ENCODE measurements around the gene WDR75. TPM values are rescaled to one million over a fixed set of nuclear protein-coding genes. Genes with fewer than 3 reads are reported as not detected.

Gene WDR75
- polyA plus RNA-seq, 3 donors: 3.9 to 20.7 (median 5.8) TPM

DNA sequence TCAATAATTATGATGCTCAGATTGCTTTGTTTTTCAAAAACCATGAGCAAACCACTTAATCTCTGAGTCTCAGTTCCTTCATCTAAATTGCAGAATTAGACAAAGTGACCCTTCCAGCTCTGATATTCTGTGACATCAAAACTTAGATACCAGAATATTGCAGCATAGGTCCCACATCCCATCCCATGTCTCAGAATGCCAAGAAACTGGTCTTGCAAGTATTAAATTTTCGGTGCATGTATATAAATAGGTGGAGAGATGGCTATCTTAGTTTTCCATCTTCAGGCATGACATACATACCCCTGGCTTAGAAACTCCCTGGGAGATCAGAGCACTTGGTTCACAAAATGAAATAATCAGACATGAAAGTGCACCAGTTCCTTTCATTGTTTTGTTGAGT, 39.8 kb downstream of the WDR75 start:
- H3K9me3 Mint-ChIP-seq: peaks cover 0 to 2% (median 0%) of the 10 kb centered on the region in 7 donors
- no peak overlapping the region for H2AFZ ChIP-seq (ENCODE audit: insufficient read depth, low read depth, low read length, poor library complexity, severe bottlenecking)
- H3K9ac ChIP-seq (ENCODE audit: insufficient read depth, low read length, poor library complexity, severe bottlenecking): no peak overlapping the region
- peaks cover 4% of the 10 kb centered on the region for H3K4me1 Mint-ChIP-seq
- H3K36me3 ChIP-seq (replicated peaks in 1 of 2; ENCODE audit: control insufficient read depth in 1 of 2, insufficient read depth in 2 of 2, low read length in 2 of 2): peaks cover 0 to 13% of the 10 kb centered on the region in 2 donors
- H3K9me3 ChIP-seq (replicated peaks in 1 of 2; ENCODE audit: control insufficient read depth in 1 of 2, insufficient read depth in 1 of 2, low read length in 2 of 2): no peaks in the 10 kb centered on the region
- WGBS (ENCODE audit: insufficient coverage): no CpG with 5 or more reads among the region's 1 CpG
- H3K27me3 Mint-ChIP-seq (ENCODE audit: low read depth in 3 of 3): peaks cover 0 to 2% (median 2%) of the 10 kb centered on the region in 3 donors
- H3K27ac Mint-ChIP-seq: no peak overlapping the region
- no peak overlapping the region for H3K4me2 ChIP-seq (replicated peaks; ENCODE audit: extremely low read depth, low read length, poor library complexity, severe bottlenecking)
- H3K27me3 ChIP-seq (ENCODE audit: control insufficient read depth in 2 of 2, insufficient read depth in 2 of 2, low read length in 2 of 2): no peaks in the 10 kb centered on the region
- no peak overlapping the region for H3K4me3 Mint-ChIP-seq
- no peak for DNase-seq
- no peak overlapping the region for H3K4me3 ChIP-seq (replicated peaks in 1 of 3; ENCODE audit: low read depth in 2 of 3, low read length in 3 of 3)
- TF ChIP-seq, protein P1, sequence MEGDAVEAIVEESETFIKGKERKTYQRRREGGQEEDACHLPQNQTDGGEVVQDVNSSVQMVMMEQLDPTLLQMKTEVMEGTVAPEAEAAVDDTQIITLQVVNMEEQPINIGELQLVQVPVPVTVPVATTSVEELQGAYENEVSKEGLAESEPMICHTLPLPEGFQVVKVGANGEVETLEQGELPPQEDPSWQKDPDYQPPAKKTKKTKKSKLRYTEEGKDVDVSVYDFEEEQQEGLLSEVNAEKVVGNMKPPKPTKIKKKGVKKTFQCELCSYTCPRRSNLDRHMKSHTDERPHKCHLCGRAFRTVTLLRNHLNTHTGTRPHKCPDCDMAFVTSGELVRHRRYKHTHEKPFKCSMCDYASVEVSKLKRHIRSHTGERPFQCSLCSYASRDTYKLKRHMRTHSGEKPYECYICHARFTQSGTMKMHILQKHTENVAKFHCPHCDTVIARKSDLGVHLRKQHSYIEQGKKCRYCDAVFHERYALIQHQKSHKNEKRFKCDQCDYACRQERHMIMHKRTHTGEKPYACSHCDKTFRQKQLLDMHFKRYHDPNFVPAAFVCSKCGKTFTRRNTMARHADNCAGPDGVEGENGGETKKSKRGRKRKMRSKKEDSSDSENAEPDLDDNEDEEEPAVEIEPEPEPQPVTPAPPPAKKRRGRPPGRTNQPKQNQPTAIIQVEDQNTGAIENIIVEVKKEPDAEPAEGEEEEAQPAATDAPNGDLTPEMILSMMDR (IDR thresholded peaks at IDR 0.05): no peak
- no peak overlapping the region for H3K27ac ChIP-seq (ENCODE audit: low read depth in 1 of 2, low read length in 2 of 2)
- intact Hi-C loops (cut with micrococcal nuclease): no loop called here
- H3K4me1 ChIP-seq (ENCODE audit: control insufficient read depth in 1 of 2, insufficient read depth in 2 of 2, low read length in 2 of 2): no peaks in the 10 kb centered on the region
- H4K20me1 ChIP-seq (ENCODE audit: insufficient read depth, low read length): no peaks in the 10 kb centered on the region
- peaks cover 13% of the 10 kb centered on the region in 2 donors for H3K36me3 Mint-ChIP-seq
- H3K79me2 ChIP-seq (ENCODE audit: insufficient read depth, low read length): no peaks in the 10 kb centered on the region

DNA sequence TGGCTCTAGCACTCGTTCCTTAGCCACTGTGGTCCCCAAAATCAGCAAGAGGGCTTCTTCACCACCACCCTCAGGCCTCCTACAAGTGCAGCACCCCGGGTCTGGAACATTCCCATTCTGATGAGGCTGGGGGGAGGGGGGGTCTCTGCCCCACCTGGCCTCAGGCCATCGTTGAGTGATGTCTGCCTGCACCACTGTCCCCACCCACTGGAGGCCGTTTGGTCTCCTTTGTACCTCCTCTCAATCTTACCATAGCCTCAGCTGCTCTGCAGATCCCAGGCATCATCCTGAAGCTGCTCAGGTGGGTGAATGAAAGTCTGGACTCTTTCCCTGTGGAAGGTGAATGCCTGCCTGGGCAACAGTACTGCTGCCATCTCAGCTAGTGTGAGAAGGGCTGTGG, 42.3 kb downstream of the WDR75 start:
- Histone ChIP-seq H3K27me3 (ENCODE audit: control insufficient read depth in 2 of 2, insufficient read depth in 2 of 2, low read length in 2 of 2) (no peaks in the 10 kb centered on the region), H3K9me3 (replicated peaks in 1 of 2; ENCODE audit: control insufficient read depth in 1 of 2, insufficient read depth in 1 of 2, low read length in 2 of 2) (no peaks in the 10 kb centered on the region), H2AFZ (ENCODE audit: insufficient read depth, low read depth, low read length, poor library complexity, severe bottlenecking) (no peak overlapping the region), H3K36me3 (replicated peaks in 1 of 2; ENCODE audit: control insufficient read depth in 1 of 2, insufficient read depth in 2 of 2, low read length in 2 of 2) (no peaks in the 10 kb centered on the region), H3K4me1 (ENCODE audit: control insufficient read depth in 1 of 2, insufficient read depth in 2 of 2, low read length in 2 of 2) (no peaks in the 10 kb centered on the region), H3K9ac (ENCODE audit: insufficient read depth, low read length, poor library complexity, severe bottlenecking) (no peak overlapping the region), H3K27ac (ENCODE audit: low read depth in 1 of 2, low read length in 2 of 2) (no peak overlapping the region), H3K79me2 (ENCODE audit: insufficient read depth, low read length) (no peaks in the 10 kb centered on the region), H4K20me1 (ENCODE audit: insufficient read depth, low read length) (no peaks in the 10 kb centered on the region), H3K4me3 (replicated peaks in 1 of 3; ENCODE audit: low read depth in 2 of 3, low read length in 3 of 3) (no peak overlapping the region), H3K4me2 (replicated peaks; ENCODE audit: extremely low read depth, low read length, poor library complexity, severe bottlenecking) (no peak overlapping the region)
- Mint-ChIP-seq H3K9me3 (peaks cover 0 to 2% (median 0%) of the 10 kb centered on the region in 7 donors), H3K36me3 (no peaks in the 10 kb centered on the region), H3K27ac (no peak overlapping the region), H3K27me3 (ENCODE audit: low read depth in 3 of 3) (peaks cover 0 to 4% (median 2%) of the 10 kb centered on the region in 3 donors), H3K4me3 (no peak overlapping the region), H3K4me1 (peaks cover 4% of the 10 kb centered on the region)
- intact Hi-C loops (cut with micrococcal nuclease): no loop called here
- no peak for DNase-seq
- TF ChIP-seq, protein P1 (IDR thresholded peaks at IDR 0.05): no peak
- 100% methylated on average over 1 of the region's 4 CpGs for WGBS (ENCODE audit: insufficient coverage)

Data from CD14-positive monocyte (primary cell).